22Rv1 (cell line): ENCODE results near the gene BAG3.

Experiments used
- H3K27ac ChIP-seq: fragments of 450-650 bp; 2 replicates; pipeline ENCODE4 v1.5.1; 2017
- CTCF ChIP-seq: fragments of 450-650 bp; IDR thresholded peaks from 2 replicates; pipeline ENCODE4 v1.5.1; 2017; ENCODE audit warnings: mild to moderate bottlenecking
- ZFX ChIP-seq: fragments of 450-650 bp; IDR thresholded peaks from 2 replicates; pipeline ENCODE4 v1.6.1; 2017; ENCODE audit warnings: antibody characterized with exemption, borderline replicate concordance

BAG3 gene

GRCh38 chr10:119713744-119714483 lies 62.7 kb downstream of the BAG3 start:
- TF ChIP-seq CTCF (no peak), ZFX (no peak)
- H3K27ac ChIP-seq, result no peak overlapping the region

- no peak overlapping the region for H3K27ac ChIP-seq
- TF ChIP-seq ZFX (no peak), CTCF (no peak)
These were observed 63.3 kb downstream of the BAG3 start for GRCh38 chr10:119714484-119714816.

- H3K27ac ChIP-seq, result no peak overlapping the region
- TF ChIP-seq ZFX (no peak), CTCF (no peak)
These were observed 64.7 kb downstream of the BAG3 start for GRCh38 chr10:119715628-119716505.

- TF ChIP-seq CTCF (no peak), ZFX (no peak)
- H3K27ac ChIP-seq, result no peak overlapping the region
These were observed 72.0 kb downstream of the BAG3 start for GRCh38 chr10:119723161-119723560.

- H3K27ac ChIP-seq, result no peak overlapping the region
- TF ChIP-seq ZFX (no peak), CTCF (no peak)
These were observed 72.4 kb downstream of the BAG3 start for GRCh38 chr10:119723624-119724023.

GRCh38 chr10:119724593-119725516 lies 73.7 kb downstream of the BAG3 start:
- no peak for TF ChIP-seq ZFX
- no peak for TF ChIP-seq CTCF
- H3K27ac ChIP-seq, result peak overlapping the region; percentile 71
